ENCODE measurements around the gene TNFRSF14.
"Not testable (repeated sequence)": the region's sequence is repeated elsewhere in the genome, so short reads cannot be mapped to it uniquely, and the experiment has no call there.

TNFRSF14 gene

DNA sequence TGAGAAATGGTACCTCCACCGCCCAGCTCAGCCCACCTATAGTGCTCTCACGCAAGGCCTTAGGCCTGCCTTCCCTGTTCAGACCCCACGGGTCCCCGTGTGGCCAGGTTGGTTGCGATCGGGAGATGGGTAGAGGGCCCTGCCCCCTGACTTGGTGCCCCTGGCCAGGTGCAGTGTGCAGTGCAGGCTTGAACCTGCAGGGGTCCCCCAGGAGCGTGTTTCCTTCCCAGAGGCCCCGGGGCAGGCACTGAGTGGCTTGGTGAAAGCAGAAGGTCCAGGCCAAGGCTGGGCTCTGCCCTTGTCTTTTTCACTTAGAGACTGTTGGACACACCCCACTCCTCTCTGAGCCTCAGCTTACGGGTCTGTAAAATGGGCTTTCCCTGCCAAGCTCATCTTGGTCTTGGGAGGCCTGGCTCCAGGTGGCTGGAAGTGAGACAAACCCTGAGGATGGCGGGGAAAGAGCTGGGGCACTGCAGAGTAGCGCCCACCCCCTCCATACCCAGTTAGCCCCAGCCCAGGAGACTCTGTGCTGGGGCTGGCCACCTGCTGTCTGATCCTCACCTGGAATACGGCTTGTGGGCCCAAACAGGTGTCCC is 16.8 kb upstream of the TNFRSF14 start:
- no peak for DNase-seq

GRCh38 chr1:2540816-2541492 is 15.2 kb upstream of the TNFRSF14 start:
- DNase-seq, result peak in 1 of 2 experiments; percentile 30

- DNase-seq, result no peak
Observed at GRCh38 chr1:2541619-2542245, 14.4 kb upstream of the TNFRSF14 start.

GRCh38 chr1:2542246-2542915 is 13.8 kb upstream of the TNFRSF14 start:
- DNase-seq, result no peak

DNA sequence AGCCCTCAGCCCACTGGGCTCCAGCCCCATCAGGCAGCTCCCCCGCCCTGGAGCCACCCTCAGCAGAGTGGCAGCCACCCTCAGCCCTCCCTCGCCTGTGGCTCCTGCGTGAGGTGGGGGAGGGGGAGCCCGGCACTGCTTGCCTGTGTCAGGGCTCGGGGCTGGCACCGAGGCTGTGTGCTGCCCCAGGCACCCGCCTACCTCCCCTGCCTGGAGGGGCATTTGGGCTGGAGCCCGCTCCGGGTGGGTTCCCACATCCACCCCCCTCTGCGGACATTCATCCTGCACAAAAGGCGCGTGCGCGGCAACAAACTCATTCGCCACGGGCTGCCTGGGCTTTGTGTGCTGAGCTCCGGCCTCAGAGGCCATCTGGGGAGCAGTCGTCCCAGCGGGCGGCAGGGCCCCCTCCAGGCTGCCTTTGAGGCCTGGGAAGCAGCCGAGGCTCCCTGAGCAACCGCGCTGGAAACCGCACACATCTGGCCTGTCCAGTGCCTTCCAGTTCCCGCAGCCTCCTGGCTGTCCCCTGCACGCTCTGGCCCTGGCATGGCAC is 12.6 kb upstream of the TNFRSF14 start:
- DNase-seq, result no peak

DNA sequence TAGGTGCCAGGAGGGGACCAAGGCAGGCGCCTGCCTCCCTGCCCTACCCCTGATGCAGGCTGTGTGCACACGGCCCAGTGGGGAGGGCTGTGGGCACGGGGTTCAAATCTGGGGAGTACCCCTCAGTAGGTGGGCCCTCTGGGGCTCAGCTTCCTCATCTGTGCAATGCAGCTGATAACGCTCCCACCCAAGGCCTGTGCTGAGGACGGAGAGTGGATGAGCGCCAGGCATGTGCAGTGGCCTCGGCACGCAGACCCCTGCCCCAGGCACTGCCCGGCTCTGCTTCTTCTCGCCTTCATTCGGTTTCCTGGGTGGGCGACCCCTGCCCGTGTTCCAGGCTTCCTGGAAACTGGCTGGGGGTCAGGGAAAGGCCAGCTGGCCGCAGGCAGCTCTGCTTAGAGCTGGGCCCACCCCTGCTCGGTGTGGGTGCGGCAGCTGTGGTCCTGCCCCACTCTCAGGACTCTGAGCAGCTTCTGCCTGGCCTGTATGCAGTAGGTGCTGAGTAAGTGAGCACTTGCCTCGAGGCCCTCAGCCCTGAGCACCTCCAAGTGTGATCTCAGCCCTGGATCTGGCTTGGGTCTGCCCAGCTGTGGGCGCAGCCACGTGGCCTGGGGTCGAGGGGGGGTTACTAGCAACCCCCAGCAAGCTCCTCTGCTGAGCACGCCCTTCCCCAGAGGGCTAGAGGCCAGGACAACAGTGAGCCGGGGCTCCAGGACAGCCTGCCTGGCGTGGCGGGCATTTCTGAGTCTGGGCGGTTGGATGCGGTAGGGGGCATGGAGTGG is 11.9 kb upstream of the TNFRSF14 start:
- no peak for DNase-seq

DNA sequence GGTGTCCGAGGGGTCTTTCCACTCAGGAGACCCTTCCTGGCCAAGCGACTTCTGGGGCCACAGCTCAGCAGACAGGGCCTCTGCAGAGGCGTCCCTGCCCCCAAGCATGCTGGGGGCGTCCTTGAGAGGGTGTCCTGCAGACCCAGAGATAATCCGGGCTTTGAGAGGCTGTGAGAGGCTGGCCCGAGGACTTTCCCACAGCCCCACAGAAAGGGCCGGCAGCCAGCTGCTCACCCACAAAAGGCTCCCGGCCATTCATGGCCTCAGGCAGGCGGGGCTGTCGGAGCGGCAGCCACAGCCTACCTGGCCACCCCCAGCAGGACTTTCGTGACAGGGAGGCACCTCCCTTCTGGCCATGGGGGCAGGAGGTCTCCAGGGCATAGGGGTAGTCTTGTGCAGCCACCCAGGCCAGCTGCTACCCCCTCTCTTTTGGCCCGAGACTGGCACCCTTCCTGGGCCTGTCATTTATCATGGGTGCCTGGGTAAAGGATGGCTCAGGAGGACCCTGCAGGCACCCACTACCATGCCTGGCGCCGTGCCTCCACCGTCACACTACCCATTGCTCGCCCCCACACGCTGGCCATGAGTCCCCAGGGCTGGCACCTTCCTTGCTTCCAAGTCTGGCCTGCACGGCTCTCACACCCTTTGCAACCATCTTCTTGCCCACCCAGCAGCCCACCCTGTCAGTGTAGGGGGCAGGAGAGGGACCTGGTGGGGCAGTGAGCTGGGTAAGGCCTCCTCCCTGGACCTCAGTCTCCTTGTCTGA is 11.1 kb upstream of the TNFRSF14 start:
- DNase-seq, result no peak

DNA sequence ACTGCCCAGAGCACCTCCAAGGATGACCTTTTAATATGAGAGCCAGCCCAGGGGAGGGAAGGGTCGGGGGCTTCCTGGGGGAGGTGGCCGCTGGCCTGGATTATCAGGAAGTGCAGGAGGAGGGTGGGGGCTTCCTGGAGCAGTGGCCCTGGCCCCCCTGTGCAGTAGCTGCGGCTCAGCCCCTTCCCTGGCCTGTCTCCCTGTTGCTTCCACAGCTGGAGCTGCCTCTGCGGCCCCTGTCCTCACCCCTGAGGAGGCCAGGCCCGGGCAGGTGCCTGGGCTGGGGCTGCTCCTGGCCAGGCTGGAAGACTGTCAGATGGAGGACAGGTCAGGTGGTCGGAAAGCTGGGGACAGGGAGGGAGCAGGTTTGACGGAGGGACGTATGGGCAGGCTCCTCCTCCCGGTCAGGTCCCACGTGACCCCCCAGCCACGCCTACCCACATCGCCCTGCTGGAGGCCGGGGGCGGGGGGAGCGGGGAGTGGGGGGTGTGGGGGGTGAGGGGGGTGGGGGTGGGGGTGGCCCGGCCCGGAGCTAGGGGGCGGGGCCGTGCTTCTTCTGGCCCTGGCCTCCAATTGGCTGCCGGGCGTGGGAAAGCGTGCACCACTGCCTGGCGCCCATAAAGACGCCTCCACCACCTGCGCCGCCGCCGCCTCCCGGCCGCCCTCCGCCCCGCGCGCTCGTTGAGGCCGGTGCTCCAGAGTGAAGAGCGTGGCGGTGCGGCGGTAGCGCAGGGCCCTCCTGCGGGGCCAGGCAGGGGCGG is 10.2 kb upstream of the TNFRSF14 start:
- peak; percentile 83 to 89 for DNase-seq

DNA sequence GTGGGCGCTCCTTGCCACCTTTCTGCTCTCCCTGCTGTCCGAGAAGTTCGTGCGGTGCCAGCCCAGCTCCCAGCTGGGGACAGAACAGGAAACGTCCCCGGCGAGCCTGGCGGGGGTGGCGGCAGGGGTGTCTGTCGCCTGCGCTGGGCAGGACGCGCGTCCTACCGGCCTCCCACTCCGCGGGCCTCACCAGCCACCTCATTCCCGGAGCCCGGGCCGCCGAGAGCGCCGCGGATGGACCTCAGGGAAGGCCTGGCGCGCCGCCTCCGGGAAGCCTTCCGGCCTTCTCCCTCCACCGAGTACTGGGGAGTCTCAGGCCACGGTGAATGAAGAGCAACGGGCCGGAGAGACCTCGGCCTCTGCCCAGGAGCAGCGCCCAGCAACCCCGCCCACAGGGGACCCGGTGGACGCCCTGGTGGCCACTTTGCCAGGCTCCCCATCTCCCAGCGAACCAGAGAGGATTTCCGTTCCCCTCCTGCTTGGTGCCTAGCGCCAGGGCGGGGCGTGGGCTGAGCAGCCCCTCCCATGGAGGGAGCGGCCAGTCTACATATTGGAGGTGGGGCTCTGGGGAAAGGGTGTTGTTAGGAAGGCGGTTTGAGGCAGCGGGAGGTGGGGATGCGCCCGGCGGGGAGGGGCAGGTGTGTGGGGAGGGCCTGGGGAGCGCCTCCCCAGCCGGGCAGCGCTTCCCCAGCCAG is 9.5 kb upstream of the TNFRSF14 start:
- DNase-seq, result peak; percentile 75 to 82

- DNase-seq, result peak; percentile 34 to 43
Observed at GRCh38 chr1:2547210-2548067, 8.7 kb upstream of the TNFRSF14 start.

GRCh38 chr1:2548068-2548589 is 8.0 kb upstream of the TNFRSF14 start:
- peak; percentile 78 to 82 for DNase-seq

DNA sequence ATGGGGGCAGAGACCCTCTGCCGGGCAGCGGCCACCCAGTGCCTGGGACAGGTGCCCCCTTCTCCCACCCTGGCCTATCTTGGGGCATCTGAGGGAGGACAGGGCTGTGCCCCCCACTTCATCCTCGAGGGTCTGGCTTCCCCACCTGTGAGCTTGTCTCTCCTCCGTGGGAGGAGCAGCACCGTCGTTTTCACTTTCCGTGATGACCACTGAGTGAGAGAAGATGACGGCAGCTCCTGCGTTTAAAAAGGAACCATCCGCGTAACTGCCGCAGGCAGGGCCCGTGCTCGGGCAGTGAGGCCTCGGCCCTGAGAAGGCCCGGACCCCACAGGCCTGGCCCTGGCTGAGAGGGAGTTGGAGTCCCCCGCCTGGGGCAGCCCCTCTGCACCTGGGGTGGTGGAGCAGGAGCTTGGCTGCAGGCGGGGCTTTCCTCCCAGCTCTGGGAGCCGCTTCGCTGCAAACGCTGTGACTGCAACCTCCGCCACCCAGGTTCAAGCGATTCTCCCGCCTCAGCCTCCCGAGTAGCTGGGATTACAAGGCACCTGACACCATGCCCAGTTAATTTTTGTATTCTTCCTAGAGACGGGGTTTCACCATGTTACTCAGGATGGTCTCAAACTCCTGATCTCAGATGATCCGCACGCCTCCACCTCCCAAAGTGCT is 6.7 kb upstream of the TNFRSF14 start:
- not testable (repeated sequence) for DNase-seq

GRCh38 chr1:2550309-2550861 is 5.8 kb upstream of the TNFRSF14 start:
- DNase-seq, result not testable (repeated sequence)

DNA sequence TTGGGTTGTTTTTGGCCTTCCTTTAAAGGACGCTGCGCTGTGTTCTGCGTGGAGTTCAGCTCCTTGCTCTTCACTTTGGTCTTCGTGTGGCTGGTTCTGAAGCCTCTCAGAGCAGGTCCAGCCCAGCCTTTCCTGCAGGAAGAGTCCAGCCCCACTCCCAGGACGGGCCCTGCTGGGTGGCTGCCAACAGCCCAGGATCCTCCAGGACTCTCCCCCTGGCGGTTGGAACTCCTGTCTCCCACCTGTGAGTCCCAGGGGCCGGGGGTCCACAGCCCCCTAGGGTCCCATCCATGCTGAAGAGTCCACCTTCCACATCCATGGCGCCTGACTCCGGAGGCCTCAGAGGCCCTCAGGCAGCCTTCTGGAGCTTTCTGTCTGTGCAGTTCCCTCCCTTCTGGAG is 4.6 kb upstream of the TNFRSF14 start:
- not testable (repeated sequence) for DNase-seq

GRCh38 chr1:2552189-2552588 is 4.0 kb upstream of the TNFRSF14 start:
- no peak for DNase-seq

GRCh38 chr1:2553076-2553475 is 3.1 kb upstream of the TNFRSF14 start:
- not testable (repeated sequence) for DNase-seq

- no peak for DNase-seq
Observed at GRCh38 chr1:2553871-2554620, 2.1 kb upstream of the TNFRSF14 start.

Data from stimulated activated CD4-positive, alpha-beta T cell treated with anti-CD3 and anti-CD28 coated beads, Interleukin-4, amount 100 ng/mL, for 4 hours (primary cell).